A549 (cell line): ENCODE results near the gene TENM3. TPM values are rescaled to one million over a fixed set of nuclear protein-coding genes. Genes with fewer than 3 reads are reported as not detected.

ENCODE experiments used
- ATAC-seq, 2 experiments: fragments of 200-7000 bp in 1 of 2; fragments of >200 bp in 1 of 2; cut with Nextera tagmentation in 1 of 2; cut with Tn5 transposase in 1 of 2; 3 replicates each; pipeline versions ENCODE4 v1.8.0 to v1.9.1; 2018 to 2020; ENCODE audit warnings: mild to moderate bottlenecking in 1 of 2, moderate library complexity in 1 of 2
- CTCF ChIA-PET: fragments of 300-600 bp; sonication (Branson Sonifier 250); formaldehyde crosslinking; extraction: SDS; loops from one replicate; lab custom pipeline; 2021; ENCODE audit warnings: antibody characterized with exemption, inconsistent platforms; lab: Yijun Ruan, JAX
- POLR2A ChIA-PET: fragments of 350-600 bp; formaldehyde crosslinking; extraction: SDS; loops from one replicate; lab custom pipeline; 2021; ENCODE audit warnings: antibody characterized with exemption, inconsistent platforms; lab: Yijun Ruan, JAX
- DNase-seq, 2 experiments: peaks; one replicate each; pipeline versions ENCODE4 v3.0.0 to v3.0.0-alpha.2; 2011 to 2016; ENCODE audit warnings: low read depth in 1 of 2, low spot score in 1 of 2
- FAIRE-seq: peaks from 2 replicates; lab custom pipeline; 2011; peaks lifted over from hg19 to GRCh38; lab: Jason Lieb, UNC
- H3K27ac ChIP-seq, 2 experiments: fragments of >200 bp; sonication (Bioruptor Twin); formaldehyde crosslinking; 3 replicates each; pipeline ENCODE4 v1.5.1; 2016 to 2017
- H3K4me1 ChIP-seq: fragments of >200 bp; sonication (Bioruptor Twin); formaldehyde crosslinking; 3 replicates; pipeline ENCODE4 v1.6.1; 2016
- H3K4me2 ChIP-seq: fragments of >200 bp; sonication (Bioruptor Twin); formaldehyde crosslinking; 3 replicates; pipeline ENCODE4 v1.6.1; 2016
- H3K4me3 ChIP-seq: fragments of >200 bp; sonication (Bioruptor Twin); formaldehyde crosslinking; 3 replicates; pipeline ENCODE4 v1.5.1; 2016
- H3K9me3 ChIP-seq: fragments of >200 bp; sonication (Bioruptor Twin); formaldehyde crosslinking; 3 replicates; pipeline ENCODE4 v1.6.1; 2016
- CBX8 ChIP-seq: fragments of 200-600 bp; sonication (generic); IDR thresholded peaks from 2 replicates; pipeline ENCODE4 v1.6.1; 2016
- CEBPB ChIP-seq, 2 experiments: fragments of >200 bp in 1 of 2; sonication (Bioruptor Twin) in 1 of 2; formaldehyde crosslinking in 1 of 2; IDR thresholded peaks; 2 replicates each; pipeline ENCODE4 v1.6.1; 2012 to 2016
- CHD4 ChIP-seq: fragments of 200-600 bp; sonication (generic); IDR thresholded peaks from 2 replicates; pipeline ENCODE4 v1.6.1; 2016; ENCODE audit warnings: antibody characterized with exemption, mild to moderate bottlenecking, borderline replicate concordance
- E2F6 ChIP-seq: IDR thresholded peaks from 2 replicates; pipeline ENCODE4 v1.6.1; 2012; ENCODE audit warnings: low read depth, borderline replicate concordance
- EHMT2 ChIP-seq: fragments of 200-600 bp; sonication (generic); IDR thresholded peaks from 2 replicates; pipeline ENCODE4 v1.6.1; 2016; ENCODE audit warnings: antibody characterized with exemption, low read depth, mild to moderate bottlenecking, moderate library complexity
- FOSB ChIP-seq: fragments of 250-450 bp; sonication (Bioruptor Pico); IDR thresholded peaks from 2 replicates; pipeline ENCODE4 v1.5.0; 2020; ENCODE audit warnings: mild to moderate bottlenecking, moderate library complexity
- HEYL ChIP-seq: fragments of 250-450 bp; sonication (Bioruptor Pico); IDR thresholded peaks from 2 replicates; pipeline ENCODE4 v1.8.0; 2021; ENCODE audit warnings: mild to moderate bottlenecking, moderate library complexity
- HOXA7 ChIP-seq: fragments of 250-450 bp; sonication (Bioruptor Pico); IDR thresholded peaks from 2 replicates; pipeline ENCODE4 v1.5.0; 2020; ENCODE audit warnings: mild to moderate bottlenecking, moderate library complexity
- HOXB13 ChIP-seq: fragments of 250-450 bp; sonication (Bioruptor Pico); IDR thresholded peaks from 2 replicates; pipeline ENCODE4 v1.5.0; 2020; ENCODE audit warnings: low read depth, mild to moderate bottlenecking, moderate library complexity
- HOXB5 ChIP-seq: fragments of 250-450 bp; sonication (Bioruptor Pico); IDR thresholded peaks from 2 replicates; pipeline ENCODE4 v1.5.0; 2020; ENCODE audit warnings: mild to moderate bottlenecking, moderate library complexity
- JUN ChIP-seq, 2 experiments: fragments of >200 bp; sonication (Bioruptor Twin); formaldehyde crosslinking; IDR thresholded peaks; 2 replicates in 1 of 2; 3 replicates in 1 of 2; pipeline ENCODE4 v1.6.1; 2016 to 2017
- JUNB ChIP-seq: fragments of >200 bp; sonication (Bioruptor Twin); formaldehyde crosslinking; IDR thresholded peaks from 2 replicates; pipeline ENCODE4 v1.6.1; 2016
- KDM1A ChIP-seq: fragments of 200-600 bp; sonication (generic); IDR thresholded peaks from 2 replicates; pipeline ENCODE4 v1.6.1; 2016; ENCODE audit warnings: low read depth, mild to moderate bottlenecking
- NFE2L2 ChIP-seq: fragments of 150-350 bp; conservative IDR thresholded peaks from 2 replicates; pipeline ENCODE4 v1.6.1; 2014; ENCODE audit warnings: low read length
- NR3C1 ChIP-seq: fragments of >200 bp; sonication (Bioruptor Twin); formaldehyde crosslinking; IDR thresholded peaks from 3 replicates; pipeline ENCODE4 v1.6.1; 2017
- PHF8 ChIP-seq: fragments of 200-600 bp; sonication (generic); IDR thresholded peaks from 2 replicates; pipeline ENCODE4 v1.6.1; 2016; ENCODE audit warnings: low read depth, mild to moderate bottlenecking, antibody characterized with exemption, moderate library complexity, borderline replicate concordance
- POLR2AphosphoS2 ChIP-seq: conservative IDR thresholded peaks from 2 replicates; pipeline ENCODE4 v1.6.1; 2012; ENCODE audit warnings: low read length, improper control_type of control experiment, inconsistent platforms
- RNF2 ChIP-seq: fragments of 200-600 bp; sonication (generic); IDR thresholded peaks from 2 replicates; pipeline ENCODE4 v1.6.1; 2016; ENCODE audit warnings: low read depth, mild to moderate bottlenecking, antibody characterized with exemption, moderate library complexity, borderline replicate concordance
- SMC3 ChIP-seq: fragments of >200 bp; sonication (Bioruptor Twin); formaldehyde crosslinking; IDR thresholded peaks from 3 replicates; pipeline ENCODE4 v1.6.1; 2018; ENCODE audit warnings: inconsistent platforms
- ZNF302 ChIP-seq: fragments of 250-450 bp; sonication (Bioruptor Pico); IDR thresholded peaks from 2 replicates; pipeline ENCODE4 v1.9.0; 2021; ENCODE audit warnings: inconsistent platforms, mild to moderate bottlenecking, moderate library complexity
- WGBS: methylation state at CpG from one replicate; pipeline ENCODE4 v1.1.6; 2017; ENCODE audit errors: missing lambda C conversion rate; 5-methylcytosine and 5-hydroxymethylcytosine counted together
- polyA plus RNA-seq, 4 experiments: library from polyadenylated mRNA; depleted of rRNA in 3 of 4; stranded (reverse); fragments of >200 nt; fragmentation: RNase III in 1 of 4; extraction: RNeasy Plus Mini Kit Qiagen cat#74134 plus additional on column Dnase treatment in 1 of 4; gene quantifications; 2 replicates in 3 of 4; 3 replicates in 1 of 4; pipeline ENCODE4 v1.2.3, GENCODE V29; 2011 to 2017
- TF ChIP-seq, protein P1 (sequence below): fragments of 250-450 bp; sonication (Bioruptor Pico); IDR thresholded peaks from 2 replicates; pipeline ENCODE4 v1.5.0; 2021; ENCODE audit warnings: mild to moderate bottlenecking, moderate library complexity, borderline replicate concordance
- TF ChIP-seq, protein P2 (sequence below): fragments of >200 bp; sonication (Bioruptor Twin); formaldehyde crosslinking; IDR thresholded peaks from 2 replicates; pipeline ENCODE4 v1.6.1; 2016
- TF ChIP-seq, protein P3 (sequence below): fragments of >200 bp; sonication (Bioruptor Twin); formaldehyde crosslinking; IDR thresholded peaks from 3 replicates; pipeline ENCODE4 v1.5.1; 2016
- TF ChIP-seq, protein P4 (sequence below): fragments of 450-650 bp; IDR thresholded peaks from 2 replicates; pipeline ENCODE4 v1.6.1; 2014; ENCODE audit warnings: antibody characterized with exemption

Gene TENM3
- polyA plus RNA-seq, 2 of the 4 experiments (the other 2 are of a cell fraction) = 2.4 to 7.3 TPM

DNA sequence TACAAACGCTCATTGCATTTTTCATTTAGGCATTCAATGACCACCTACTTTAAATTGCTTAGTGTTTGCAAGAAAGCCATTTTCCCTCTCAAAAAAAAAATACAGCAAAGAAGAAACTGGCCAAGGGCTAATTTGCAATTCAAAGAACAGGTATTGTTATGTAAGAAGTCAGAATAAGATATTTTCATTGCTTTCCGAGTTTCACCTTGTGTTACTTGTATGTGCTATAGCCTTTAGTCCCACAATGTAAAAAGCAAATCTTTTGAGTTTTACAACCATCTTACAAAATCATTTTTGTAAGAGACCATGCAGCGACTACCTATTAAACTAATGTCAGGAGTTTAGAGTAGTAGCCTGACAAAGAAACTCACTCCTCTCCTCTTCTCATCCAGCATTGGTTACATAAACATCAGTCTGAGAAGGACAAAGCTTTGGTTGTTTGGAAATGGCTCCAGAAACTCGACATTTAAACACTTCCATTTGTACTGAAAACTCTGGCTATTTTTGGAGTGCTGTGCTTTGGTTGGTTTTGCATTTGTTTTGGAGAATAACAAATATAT lies 15.3 kb downstream of the TENM3 start:
- Histone ChIP-seq H3K4me2 (no peak overlapping the region), H3K4me3 (no peak overlapping the region), H3K4me1 (no peaks in the 10 kb centered on the region), H3K9me3 (no peaks in the 10 kb centered on the region), H3K27ac (no peak overlapping the region)
- DNase-seq (no peak), FAIRE-seq (no peak), ATAC-seq (no peak)
- 11% methylated on average over 4 of the region's 4 CpGs for WGBS
- no peak for TF ChIP-seq NR3C1
- ChIA-PET CTCF (no interaction called here), POLR2A (no interaction called here)

- Histone ChIP-seq H3K27ac (no peak overlapping the region), H3K4me1 (no peaks in the 10 kb centered on the region), H3K9me3 (no peaks in the 10 kb centered on the region), H3K4me2 (no peak overlapping the region)
- no peak for FAIRE-seq
- ChIA-PET POLR2A (no interaction called here), CTCF (interaction anchor here (1.3 kb wide), 1 partner anchor 11 kb away, joined by 3 read pairs; no protein-coding TSS in a partner anchor)
- no peak for DNase-seq
- ATAC-seq = no peak
- no peak for TF ChIP-seq EHMT2
- no peak for TF ChIP-seq HOXB13 (CRISPR knock-in tag)
- TF ChIP-seq E2F6 = no peak
- TF ChIP-seq, protein P1, sequence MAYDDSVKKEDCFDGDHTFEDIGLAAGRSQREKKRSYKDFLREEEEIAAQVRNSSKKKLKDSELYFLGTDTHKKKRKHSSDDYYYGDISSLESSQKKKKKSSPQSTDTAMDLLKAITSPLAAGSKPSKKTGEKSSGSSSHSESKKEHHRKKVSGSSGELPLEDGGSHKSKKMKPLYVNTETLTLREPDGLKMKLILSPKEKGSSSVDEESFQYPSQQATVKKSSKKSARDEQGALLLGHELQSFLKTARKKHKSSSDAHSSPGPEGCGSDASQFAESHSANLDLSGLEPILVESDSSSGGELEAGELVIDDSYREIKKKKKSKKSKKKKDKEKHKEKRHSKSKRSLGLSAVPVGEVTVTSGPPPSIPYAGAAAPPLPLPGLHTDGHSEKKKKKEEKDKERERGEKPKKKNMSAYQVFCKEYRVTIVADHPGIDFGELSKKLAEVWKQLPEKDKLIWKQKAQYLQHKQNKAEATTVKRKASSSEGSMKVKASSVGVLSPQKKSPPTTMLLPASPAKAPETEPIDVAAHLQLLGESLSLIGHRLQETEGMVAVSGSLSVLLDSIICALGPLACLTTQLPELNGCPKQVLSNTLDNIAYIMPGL (CRISPR knock-in tag) = no peak
- no peak for TF ChIP-seq PHF8
- TF ChIP-seq CHD4 = no peak
- TF ChIP-seq CBX8 = no peak
- no peak for TF ChIP-seq CEBPB (IDR thresholded peaks at IDR 0.05)
- TF ChIP-seq KDM1A = no peak
- no peak for TF ChIP-seq JUN (IDR thresholded peaks at IDR 0.05)
- TF ChIP-seq HEYL (CRISPR knock-in tag) = no peak
- TF ChIP-seq JUNB = no peak
- TF ChIP-seq, protein P2, sequence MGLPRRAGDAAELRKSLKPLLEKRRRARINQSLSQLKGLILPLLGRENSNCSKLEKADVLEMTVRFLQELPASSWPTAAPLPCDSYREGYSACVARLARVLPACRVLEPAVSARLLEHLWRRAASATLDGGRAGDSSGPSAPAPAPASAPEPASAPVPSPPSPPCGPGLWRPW = no peak
- TF ChIP-seq, all 56 proteins: peak for 0
- H3K4me3 ChIP-seq = no peak overlapping the region
- WGBS = 49% methylated on average over 7 of the region's 8 CpGs
Observed at GRCh38 chr4:182261651-182262223, 18.5 kb downstream of the TENM3 start.

DNA sequence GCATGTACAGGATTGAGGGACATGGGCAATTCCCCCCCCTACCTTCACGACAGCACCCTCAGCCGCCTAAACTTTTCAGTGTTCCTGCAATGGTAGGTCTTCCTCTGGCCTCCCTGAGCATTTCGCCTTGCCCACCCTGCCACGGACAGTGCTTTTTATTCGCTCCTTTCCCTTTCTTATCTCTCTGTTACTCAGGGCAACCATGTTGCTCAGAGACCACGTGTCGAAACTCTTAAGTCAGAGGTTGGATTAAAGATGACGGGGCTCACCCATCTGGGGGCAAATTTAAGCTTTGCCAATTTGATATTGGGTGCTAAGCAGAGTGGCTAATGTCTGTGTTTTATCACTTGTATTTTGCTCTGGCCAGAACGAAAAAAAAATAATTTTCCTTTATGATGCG lies 20.4 kb downstream of the TENM3 start:
- no peak overlapping the region for H3K27ac ChIP-seq
- no peaks in the 10 kb centered on the region for H3K9me3 ChIP-seq
- no peak overlapping the region for H3K4me2 ChIP-seq
- DNase-seq (no peak), ATAC-seq (no peak), FAIRE-seq (no peak)
- H3K4me1 ChIP-seq = no peaks in the 10 kb centered on the region
- ChIA-PET CTCF (interaction anchor here (1.4 kb wide), 1 partner anchor 8 kb away, joined by 3 read pairs; no protein-coding TSS in a partner anchor), POLR2A (no interaction called here)
- TF ChIP-seq ZNF302 (CRISPR knock-in tag) = no peak
- TF ChIP-seq HOXA7 (CRISPR knock-in tag) = no peak
- TF ChIP-seq, protein P3, sequence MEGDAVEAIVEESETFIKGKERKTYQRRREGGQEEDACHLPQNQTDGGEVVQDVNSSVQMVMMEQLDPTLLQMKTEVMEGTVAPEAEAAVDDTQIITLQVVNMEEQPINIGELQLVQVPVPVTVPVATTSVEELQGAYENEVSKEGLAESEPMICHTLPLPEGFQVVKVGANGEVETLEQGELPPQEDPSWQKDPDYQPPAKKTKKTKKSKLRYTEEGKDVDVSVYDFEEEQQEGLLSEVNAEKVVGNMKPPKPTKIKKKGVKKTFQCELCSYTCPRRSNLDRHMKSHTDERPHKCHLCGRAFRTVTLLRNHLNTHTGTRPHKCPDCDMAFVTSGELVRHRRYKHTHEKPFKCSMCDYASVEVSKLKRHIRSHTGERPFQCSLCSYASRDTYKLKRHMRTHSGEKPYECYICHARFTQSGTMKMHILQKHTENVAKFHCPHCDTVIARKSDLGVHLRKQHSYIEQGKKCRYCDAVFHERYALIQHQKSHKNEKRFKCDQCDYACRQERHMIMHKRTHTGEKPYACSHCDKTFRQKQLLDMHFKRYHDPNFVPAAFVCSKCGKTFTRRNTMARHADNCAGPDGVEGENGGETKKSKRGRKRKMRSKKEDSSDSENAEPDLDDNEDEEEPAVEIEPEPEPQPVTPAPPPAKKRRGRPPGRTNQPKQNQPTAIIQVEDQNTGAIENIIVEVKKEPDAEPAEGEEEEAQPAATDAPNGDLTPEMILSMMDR = no peak
- no peak for TF ChIP-seq SMC3
- TF ChIP-seq NFE2L2 = no peak
- TF ChIP-seq JUN (IDR thresholded peaks at IDR 0.05) = no peak
- TF ChIP-seq, protein P4, sequence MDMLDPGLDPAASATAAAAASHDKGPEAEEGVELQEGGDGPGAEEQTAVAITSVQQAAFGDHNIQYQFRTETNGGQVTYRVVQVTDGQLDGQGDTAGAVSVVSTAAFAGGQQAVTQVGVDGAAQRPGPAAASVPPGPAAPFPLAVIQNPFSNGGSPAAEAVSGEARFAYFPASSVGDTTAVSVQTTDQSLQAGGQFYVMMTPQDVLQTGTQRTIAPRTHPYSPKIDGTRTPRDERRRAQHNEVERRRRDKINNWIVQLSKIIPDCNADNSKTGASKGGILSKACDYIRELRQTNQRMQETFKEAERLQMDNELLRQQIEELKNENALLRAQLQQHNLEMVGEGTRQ = no peak
- no peak for TF ChIP-seq HOXB5 (CRISPR knock-in tag)
- TF ChIP-seq FOSB = no peak
- TF ChIP-seq POLR2AphosphoS2 = no peak
- TF ChIP-seq RNF2 = no peak
- 61% methylated on average over 10 of the region's 10 CpGs for WGBS
- H3K4me3 ChIP-seq = no peak overlapping the region
